Daoy (cell line): ENCODE results near the gene SLC6A8. TPM values are rescaled to one million over a fixed set of nuclear protein-coding genes. Genes with fewer than 3 reads are reported as not detected.
A peak's percentile ranks its signal among the peaks of the same experiment; 100 is the strongest.
"Not testable (repeated sequence)": the region's sequence is repeated elsewhere in the genome, so short reads cannot be mapped to it uniquely, and the experiment has no call there.

Source experiments
- DNase-seq: peaks from one replicate; pipeline ENCODE4 v3.0.0-alpha.2; 2015; ENCODE audit warnings: low read depth
- total RNA-seq: library from RNA; depleted of rRNA; stranded (reverse); fragments of >200 nt; shearing (Covaris generic); gene quantifications from 2 replicates; pipeline ENCODE4 v1.2.3, GENCODE V29; 2014

The SLC6A8 gene
- total RNA-seq, 1 experiment from 2014 or later = 7.5 TPM

- DNase-seq = no peak
Observed at GRCh38 chrX:153731117-153731844, 43.6 kb downstream of the SLC6A8 start.

GRCh38 chrX:153731845-153732215 is 44.1 kb downstream of the SLC6A8 start:
- DNase-seq = no peak

- DNase-seq = no peak
Observed at GRCh38 chrX:153732401-153732800, 44.7 kb downstream of the SLC6A8 start.

GRCh38 chrX:153733651-153734240 is 46.0 kb downstream of the SLC6A8 start:
- no peak for DNase-seq

- DNase-seq = no peak
Observed at GRCh38 chrX:153734871-153735270, 47.1 kb downstream of the SLC6A8 start.

GRCh38 chrX:153735274-153735673 is 47.5 kb downstream of the SLC6A8 start:
- peak; percentile 13 for DNase-seq

- no peak for DNase-seq
Observed at GRCh38 chrX:153736071-153736820, 48.5 kb downstream of the SLC6A8 start.

- DNase-seq = no peak
Observed at GRCh38 chrX:153736871-153737441, 49.2 kb downstream of the SLC6A8 start.

- DNase-seq = no peak
Observed at GRCh38 chrX:153738056-153738605, 50.4 kb downstream of the SLC6A8 start.

- no peak for DNase-seq
Observed at GRCh38 chrX:153739754-153740486, 52.2 kb downstream of the SLC6A8 start.

GRCh38 chrX:153740631-153741222 is 53.0 kb downstream of the SLC6A8 start:
- no peak for DNase-seq

- DNase-seq = no peak
Observed at GRCh38 chrX:153741446-153741845, 53.7 kb downstream of the SLC6A8 start.

GRCh38 chrX:153742111-153742510 is 54.4 kb downstream of the SLC6A8 start:
- DNase-seq = not testable (repeated sequence)

- not testable (repeated sequence) for DNase-seq
Observed at GRCh38 chrX:153742796-153743467, 55.2 kb downstream of the SLC6A8 start.

GRCh38 chrX:153743468-153744209 is 55.9 kb downstream of the SLC6A8 start:
- peak; percentile 65 for DNase-seq

GRCh38 chrX:153744210-153745066 is 56.7 kb downstream of the SLC6A8 start:
- DNase-seq = no peak

GRCh38 chrX:153745067-153745433 is 57.3 kb downstream of the SLC6A8 start:
- DNase-seq = not testable (repeated sequence)
